Prostate gland (tissue), 2 donors: ENCODE data around the gene TP53INP2. TPM values are rescaled to one million over a fixed set of nuclear protein-coding genes. Genes with fewer than 3 reads are reported as not detected.

Experiments
- DNase-seq: peaks from one replicate; pipeline ENCODE4 v3.0.0-alpha.2; 2019; ENCODE audit warnings: low spot score
- H3K27ac ChIP-seq, 2 donors: fragments of 200-600 bp; sonication (generic); 2 replicates each; pipeline ENCODE4 v1.5.1; 2017 to 2019
- H3K27me3 ChIP-seq: fragments of 200-600 bp; sonication (generic); replicated peaks from 2 replicates; pipeline ENCODE4 v1.5.1; 2019; ENCODE audit not compliant: insufficient read depth
- H3K36me3 ChIP-seq, 2 donors: fragments of 200-600 bp; sonication (generic); 1 replicate in 1 of 2; 2 replicates in 1 of 2; pipeline versions ENCODE4 v1.5.1 to v1.8.1; 2017 to 2019
- H3K4me1 ChIP-seq: fragments of 200-600 bp; sonication (generic); replicated peaks from 2 replicates; pipeline ENCODE4 v1.5.1; 2019
- H3K4me3 ChIP-seq, 2 donors: fragments of 200-600 bp; sonication (generic); 2 replicates each; pipeline ENCODE4 v1.5.1; 2017 to 2019
- H3K9me3 ChIP-seq: fragments of 200-600 bp; sonication (generic); 2 replicates; pipeline ENCODE4 v1.5.1; 2017
- POLR2A ChIP-seq: fragments of 450-650 bp; IDR thresholded peaks from one replicate; pipeline ENCODE4 v1.6.1; 2016; ENCODE audit warnings: antibody characterized with exemption, mild to moderate bottlenecking
- POLR2AphosphoS5 ChIP-seq: sonication (generic); formaldehyde crosslinking; IDR thresholded peaks from one replicate; pipeline ENCODE4 v1.6.1; 2017; ENCODE audit warnings: antibody characterized with exemption
- WGBS: methylation state at CpG from one replicate; pipeline ENCODE4 v1.1.5; 2018; 5-methylcytosine and 5-hydroxymethylcytosine counted together
- intact Hi-C: fragments of 100-400 bp; cut with DNase I; formaldehyde crosslinking; loops from one replicate; pipeline ENCODE4 v1.14.2; 2022
- total RNA-seq, 2 donors: library from RNA; depleted of rRNA; stranded (reverse); fragments of >200 nt; gene quantifications; one replicate each; pipeline ENCODE4 v1.1.0, GENCODE V29; 2016
- TF ChIP-seq, protein P1 (sequence below), 4 experiments: fragments of 200-600 bp in 2 of 4; fragments of 450-650 bp in 2 of 4; sonication (generic) in 2 of 4; IDR thresholded peaks; 1 replicate in 3 of 4; 2 replicates in 1 of 4; pipeline ENCODE4 v1.5.1; 2016 to 2019; ENCODE audit warnings: antibody characterized with exemption in 4 of 4, mild to moderate bottlenecking in 2 of 4, moderate library complexity in 2 of 4

Gene TP53INP2
- total RNA-seq, 2 donors from 2014 or later = 26.0 to 39.4 TPM

DNA sequence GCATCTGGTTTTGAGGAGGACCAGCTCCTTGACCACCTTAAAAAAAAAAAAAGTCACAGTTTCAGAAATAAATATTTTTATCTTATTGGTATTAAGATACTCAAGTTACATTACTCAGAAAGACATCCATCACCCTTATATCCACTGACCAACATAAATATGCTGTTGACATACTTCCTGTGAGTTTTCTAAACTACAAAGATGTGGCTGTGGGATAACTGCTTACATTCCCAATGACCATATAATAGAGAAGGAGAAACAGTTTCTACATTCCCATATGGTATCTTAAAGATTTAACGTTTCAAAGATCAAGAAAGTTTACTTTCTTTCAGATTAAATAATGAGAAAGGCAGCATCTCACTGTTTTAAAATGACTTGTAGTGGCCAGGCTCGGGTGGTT is 46.3 kb downstream of the TP53INP2 start:
- TF ChIP-seq POLR2AphosphoS5 = no peak
- no peaks in the 10 kb centered on the region for H3K9me3 ChIP-seq
- intact Hi-C loops = no loop called here
- 63% methylated on average over 2 of the region's 2 CpGs for WGBS
- no peaks in the 10 kb centered on the region for H3K27me3 ChIP-seq
- DNase-seq = no peak
- H3K27ac ChIP-seq = no peak overlapping the region
- no peak overlapping the region for H3K4me3 ChIP-seq
- peaks cover 6 to 18% of the 10 kb centered on the region in 2 donors for H3K36me3 ChIP-seq
- H3K4me1 ChIP-seq = no peaks in the 10 kb centered on the region

DNA sequence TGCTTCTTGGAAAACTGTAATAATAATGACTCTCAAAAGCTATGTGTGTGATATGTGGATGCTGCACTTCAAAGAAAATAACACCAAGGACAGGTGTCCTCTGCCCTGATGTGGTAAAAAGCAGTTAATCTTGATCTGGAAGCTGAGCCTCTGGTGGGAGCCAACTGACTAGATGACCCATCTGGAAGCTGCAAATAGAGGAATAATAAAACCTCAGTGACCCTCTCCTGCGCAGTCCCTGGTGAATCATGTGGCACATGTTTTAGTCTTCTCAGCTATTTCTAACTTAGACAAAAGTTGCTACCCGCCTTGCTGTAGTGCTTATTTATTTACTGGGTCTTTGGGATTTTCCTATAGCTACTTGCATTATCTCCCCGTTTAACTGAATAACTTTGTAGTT is 47.3 kb downstream of the TP53INP2 start:
- WGBS = 95% methylated on average over 3 of the region's 3 CpGs
- H3K36me3 ChIP-seq = peaks cover 6 to 12% of the 10 kb centered on the region in 2 donors
- intact Hi-C loops = no loop called here
- no peaks in the 10 kb centered on the region for H3K27me3 ChIP-seq
- DNase-seq = no peak
- no peaks in the 10 kb centered on the region for H3K9me3 ChIP-seq
- H3K27ac ChIP-seq = no peak overlapping the region
- H3K4me3 ChIP-seq = no peak overlapping the region
- no peak for TF ChIP-seq POLR2AphosphoS5
- no peak for TF ChIP-seq POLR2A
- TF ChIP-seq, protein P1, sequence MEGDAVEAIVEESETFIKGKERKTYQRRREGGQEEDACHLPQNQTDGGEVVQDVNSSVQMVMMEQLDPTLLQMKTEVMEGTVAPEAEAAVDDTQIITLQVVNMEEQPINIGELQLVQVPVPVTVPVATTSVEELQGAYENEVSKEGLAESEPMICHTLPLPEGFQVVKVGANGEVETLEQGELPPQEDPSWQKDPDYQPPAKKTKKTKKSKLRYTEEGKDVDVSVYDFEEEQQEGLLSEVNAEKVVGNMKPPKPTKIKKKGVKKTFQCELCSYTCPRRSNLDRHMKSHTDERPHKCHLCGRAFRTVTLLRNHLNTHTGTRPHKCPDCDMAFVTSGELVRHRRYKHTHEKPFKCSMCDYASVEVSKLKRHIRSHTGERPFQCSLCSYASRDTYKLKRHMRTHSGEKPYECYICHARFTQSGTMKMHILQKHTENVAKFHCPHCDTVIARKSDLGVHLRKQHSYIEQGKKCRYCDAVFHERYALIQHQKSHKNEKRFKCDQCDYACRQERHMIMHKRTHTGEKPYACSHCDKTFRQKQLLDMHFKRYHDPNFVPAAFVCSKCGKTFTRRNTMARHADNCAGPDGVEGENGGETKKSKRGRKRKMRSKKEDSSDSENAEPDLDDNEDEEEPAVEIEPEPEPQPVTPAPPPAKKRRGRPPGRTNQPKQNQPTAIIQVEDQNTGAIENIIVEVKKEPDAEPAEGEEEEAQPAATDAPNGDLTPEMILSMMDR (IDR thresholded peaks at IDR 0.05) = no peak
- H3K4me1 ChIP-seq = no peaks in the 10 kb centered on the region

DNA sequence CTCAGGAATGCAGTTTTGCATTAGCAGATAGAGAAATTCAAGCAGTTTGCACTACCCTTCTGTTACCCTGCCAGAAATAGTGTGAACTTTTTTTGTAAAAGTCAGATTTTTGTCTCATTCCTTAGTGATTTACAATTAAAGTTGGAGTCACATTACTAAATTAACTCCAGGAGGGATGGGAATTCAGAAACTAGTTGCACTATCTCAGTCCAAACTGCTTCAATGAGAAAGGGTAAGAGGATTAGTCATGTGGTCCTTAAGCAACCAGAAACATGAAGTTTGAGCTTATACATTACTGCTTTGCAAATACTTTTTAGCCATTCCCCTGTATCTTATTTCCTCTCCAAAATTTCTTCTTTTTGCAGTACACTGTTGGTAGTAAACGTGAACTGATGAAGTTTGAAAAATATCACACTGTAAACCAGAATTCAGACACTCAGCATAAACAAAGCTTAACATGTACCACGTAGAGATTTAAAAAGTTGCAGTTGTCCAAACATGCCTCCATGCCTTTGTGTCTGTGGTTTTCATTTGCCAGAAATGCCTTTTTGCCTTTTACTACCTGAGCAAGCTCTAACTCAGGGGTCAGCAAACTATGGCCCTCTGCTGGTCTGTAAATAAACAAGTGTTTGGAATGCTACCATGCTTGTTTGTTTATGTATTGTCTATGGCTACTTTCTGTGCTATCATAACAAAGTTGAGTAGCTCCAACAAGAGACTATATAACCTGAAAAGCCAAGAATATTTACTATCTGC is 49.7 kb downstream of the TP53INP2 start:
- peaks cover 6 to 22% of the 10 kb centered on the region in 2 donors for H3K36me3 ChIP-seq
- no peaks in the 10 kb centered on the region for H3K4me1 ChIP-seq
- no peaks in the 10 kb centered on the region for H3K9me3 ChIP-seq
- no peaks in the 10 kb centered on the region for H3K27me3 ChIP-seq
- TF ChIP-seq POLR2AphosphoS5 = no peak
- no peak for TF ChIP-seq POLR2A
- TF ChIP-seq, protein P1 (IDR thresholded peaks at IDR 0.05) = no peak
- intact Hi-C loops = no loop called here
- H3K4me3 ChIP-seq = no peak overlapping the region
- WGBS = 34% methylated on average over 2 of the region's 2 CpGs
- no peak overlapping the region for H3K27ac ChIP-seq
- no peak for DNase-seq

DNA sequence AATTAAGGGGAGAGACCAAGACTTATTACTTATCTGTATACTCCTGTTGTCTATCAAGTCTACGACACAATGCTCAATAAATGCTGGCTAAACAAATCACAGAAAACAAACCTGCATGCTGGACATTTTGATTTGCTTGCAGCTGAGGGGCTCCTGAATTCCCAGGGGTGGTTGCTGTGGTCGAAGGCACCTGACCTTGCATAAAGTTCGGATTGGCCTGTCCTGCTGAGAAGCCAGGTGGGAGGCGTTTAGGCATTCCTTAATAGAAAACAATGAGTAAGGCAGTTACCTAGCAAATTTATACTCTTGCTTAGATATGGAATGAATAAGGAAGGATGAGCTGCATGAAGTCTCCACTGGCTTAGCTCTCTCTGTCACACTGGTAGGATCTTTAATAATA is 50.5 kb downstream of the TP53INP2 start:
- no peak for DNase-seq
- Histone ChIP-seq H3K4me1 (no peaks in the 10 kb centered on the region), H3K9me3 (no peaks in the 10 kb centered on the region), H3K27me3 (no peaks in the 10 kb centered on the region), H3K4me3 (no peak overlapping the region), H3K27ac (no peak overlapping the region), H3K36me3 (peaks cover 4 to 17% of the 10 kb centered on the region in 2 donors)
- no peak for TF ChIP-seq POLR2AphosphoS5
- no peak for TF ChIP-seq POLR2A
- TF ChIP-seq, protein P1 (IDR thresholded peaks at IDR 0.05) = no peak
- WGBS = 69% methylated on average over 4 of the region's 4 CpGs
- intact Hi-C loops = no loop called here

DNA sequence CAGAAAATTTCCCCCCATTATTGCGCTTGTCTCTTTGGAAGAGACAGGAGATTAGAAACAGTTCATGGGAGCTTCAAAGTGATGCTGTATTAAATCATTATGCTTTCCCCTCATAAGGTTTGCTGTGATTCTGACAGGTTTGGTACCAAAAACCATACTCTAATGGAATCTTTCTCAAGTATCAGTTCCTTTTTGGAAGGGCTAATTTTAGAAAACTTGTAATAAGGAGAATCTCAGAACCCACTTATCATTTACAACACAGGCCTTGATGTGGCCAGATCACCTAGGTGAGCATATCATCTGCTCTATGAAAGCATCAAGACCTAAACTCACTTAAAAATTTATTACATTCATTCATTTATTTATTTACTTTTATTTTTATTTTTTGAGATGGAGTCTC is 51.2 kb downstream of the TP53INP2 start:
- Histone ChIP-seq H3K4me1 (no peaks in the 10 kb centered on the region), H3K4me3 (no peak overlapping the region), H3K27me3 (no peaks in the 10 kb centered on the region), H3K9me3 (no peaks in the 10 kb centered on the region), H3K36me3 (peaks cover 0 to 10% of the 10 kb centered on the region in 2 donors), H3K27ac (no peak overlapping the region)
- 91% methylated on average over 1 of the region's 1 CpG for WGBS
- intact Hi-C loops = no loop called here
- no peak for DNase-seq
- TF ChIP-seq POLR2AphosphoS5 (no peak), POLR2A (no peak)
- TF ChIP-seq, protein P1 (IDR thresholded peaks at IDR 0.05) = no peak
